GM19438 (cell line): ENCODE results near the gene GTF2A1L.

Experiments
- ATAC-seq: cut with Tn5 transposase; IDR thresholded peaks from one replicate; pipeline ENCODE4 v1.9.1; 2021; ENCODE audit warnings: low read depth; ENCODE audit not compliant: unreplicated experiment

The GTF2A1L gene

DNA sequence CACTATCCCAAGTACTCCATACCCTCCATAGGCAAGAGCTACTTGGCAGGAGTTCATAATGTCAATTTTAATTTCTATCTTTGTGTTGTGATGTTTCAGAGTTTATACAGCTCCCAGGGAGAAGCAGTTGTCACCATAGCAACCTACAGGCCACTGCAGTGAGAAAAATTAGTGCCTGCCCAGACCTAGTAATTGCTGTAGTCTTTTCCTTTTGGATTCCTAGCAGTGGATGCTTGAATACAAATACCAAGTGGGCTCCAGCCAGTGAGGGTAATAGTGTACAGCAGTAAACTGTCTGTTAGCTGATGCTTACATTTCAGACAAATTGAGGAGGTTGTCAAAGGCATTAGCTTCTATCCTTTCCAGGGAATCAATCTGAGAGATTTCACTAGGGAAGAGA, 111.2 kb downstream of the GTF2A1L start:
- ATAC-seq, result no peak
